GM19035 (cell line): ENCODE measurements around the gene PGA4.
"Not testable (repeated sequence)": the region's sequence is repeated elsewhere in the genome, so short reads cannot be mapped to it uniquely, and the experiment has no call there.

ENCODE experiments used
- ATAC-seq: cut with Tn5 transposase; IDR thresholded peaks from one replicate; pipeline ENCODE4 v1.9.1; 2021; ENCODE audit not compliant: unreplicated experiment

The PGA4 gene

GRCh38 chr11:61203873-61204272 is 18.3 kb upstream of the PGA4 start:
- ATAC-seq, result not testable (repeated sequence)

- ATAC-seq, result not testable (repeated sequence)
These were observed 17.6 kb upstream of the PGA4 start for GRCh38 chr11:61204502-61205059.

DNA sequence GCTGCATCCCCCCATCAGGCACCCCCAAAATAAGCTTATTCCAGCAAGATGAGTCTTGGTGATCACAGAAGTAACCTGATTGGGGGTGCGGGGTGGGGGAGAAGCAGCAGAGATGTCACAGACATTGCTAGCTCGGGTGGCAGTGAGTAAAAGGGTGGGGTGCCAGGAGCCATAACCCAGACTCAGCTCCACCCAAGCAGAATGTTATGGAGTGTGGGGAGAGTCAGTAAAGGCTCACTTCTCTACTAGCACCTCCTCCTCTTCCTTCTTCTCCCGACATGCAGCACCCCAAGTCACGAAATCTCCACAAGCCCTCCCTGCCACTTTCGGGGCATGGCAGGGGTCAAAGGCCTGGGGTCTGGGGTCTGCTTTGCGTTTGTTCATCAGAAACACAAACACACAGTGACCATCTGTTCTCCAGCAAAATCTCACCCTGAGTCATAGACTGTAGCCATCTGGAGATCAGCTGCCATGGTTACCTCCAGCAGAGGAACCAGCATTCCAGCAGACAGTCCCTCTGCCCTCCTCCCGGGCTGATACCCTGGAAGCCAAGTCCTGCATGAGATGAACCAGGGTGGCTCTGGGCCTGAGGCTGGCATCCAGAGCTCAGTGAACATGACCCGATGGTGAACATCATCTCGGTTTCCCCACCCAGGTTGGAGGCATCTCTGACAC is 14.4 kb upstream of the PGA4 start:
- ATAC-seq, result not testable (repeated sequence)

- ATAC-seq, result not testable (repeated sequence)
These were observed 11.5 kb upstream of the PGA4 start for GRCh38 chr11:61210629-61211028.

DNA sequence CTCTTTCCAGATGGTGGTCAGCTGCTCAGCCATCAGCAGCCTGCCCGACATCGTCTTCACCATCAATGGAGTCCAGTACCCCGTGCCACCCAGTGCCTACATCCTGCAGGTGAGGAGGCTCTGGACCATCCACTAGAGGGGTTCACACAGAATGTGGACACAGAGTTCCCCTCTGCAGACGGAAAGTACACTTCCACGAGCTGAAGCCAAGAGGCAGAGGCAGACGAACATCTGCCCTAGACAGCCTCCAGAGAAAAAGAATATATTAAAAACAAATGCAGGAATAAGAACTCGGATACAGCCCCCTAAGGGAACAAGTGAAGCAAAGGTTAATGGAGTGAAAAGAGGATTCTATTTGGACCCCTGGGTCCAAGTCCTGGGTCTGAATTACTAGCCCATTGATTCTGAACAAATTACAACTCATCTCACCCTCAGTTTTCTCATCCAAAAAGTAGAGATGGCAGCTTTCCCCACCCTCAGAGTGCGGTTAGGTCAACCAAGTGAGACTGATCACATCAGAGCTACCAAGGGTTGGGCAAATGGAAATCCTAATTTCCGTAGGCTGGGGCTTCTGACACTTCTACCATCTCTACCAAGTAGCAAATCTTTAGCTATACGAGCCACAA is 10.7 kb upstream of the PGA4 start:
- not testable (repeated sequence) for ATAC-seq

- not testable (repeated sequence) for ATAC-seq
These were observed 9.9 kb upstream of the PGA4 start for GRCh38 chr11:61212202-61212601.

GRCh38 chr11:61213711-61214324 is 8.3 kb upstream of the PGA4 start:
- not testable (repeated sequence) for ATAC-seq

- ATAC-seq, result not testable (repeated sequence)
These were observed 3.8 kb upstream of the PGA4 start for GRCh38 chr11:61218306-61218705.

DNA sequence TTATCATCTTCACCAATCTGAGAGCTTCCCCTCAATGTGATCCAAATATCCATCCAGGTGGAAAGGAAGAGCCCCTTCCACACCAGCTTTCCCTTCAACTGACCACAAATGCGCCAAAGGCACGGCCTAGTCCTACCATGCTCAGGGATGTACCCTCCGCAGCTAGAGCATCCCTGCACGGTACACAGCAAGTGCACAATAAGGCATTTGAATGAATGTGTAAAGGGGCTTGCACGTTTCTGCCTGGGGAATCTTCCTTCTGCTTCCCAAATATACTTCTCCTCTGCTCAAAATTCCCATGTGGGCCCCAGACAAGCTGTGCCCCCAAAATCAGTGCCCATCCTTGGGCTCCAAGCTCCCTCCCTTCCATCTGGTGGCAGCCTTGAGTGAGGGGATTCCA is 3.1 kb upstream of the PGA4 start:
- not testable (repeated sequence) for ATAC-seq

- not testable (repeated sequence) for ATAC-seq
These were observed 545 bp downstream of the PGA4 start for GRCh38 chr11:61222692-61223091.

DNA sequence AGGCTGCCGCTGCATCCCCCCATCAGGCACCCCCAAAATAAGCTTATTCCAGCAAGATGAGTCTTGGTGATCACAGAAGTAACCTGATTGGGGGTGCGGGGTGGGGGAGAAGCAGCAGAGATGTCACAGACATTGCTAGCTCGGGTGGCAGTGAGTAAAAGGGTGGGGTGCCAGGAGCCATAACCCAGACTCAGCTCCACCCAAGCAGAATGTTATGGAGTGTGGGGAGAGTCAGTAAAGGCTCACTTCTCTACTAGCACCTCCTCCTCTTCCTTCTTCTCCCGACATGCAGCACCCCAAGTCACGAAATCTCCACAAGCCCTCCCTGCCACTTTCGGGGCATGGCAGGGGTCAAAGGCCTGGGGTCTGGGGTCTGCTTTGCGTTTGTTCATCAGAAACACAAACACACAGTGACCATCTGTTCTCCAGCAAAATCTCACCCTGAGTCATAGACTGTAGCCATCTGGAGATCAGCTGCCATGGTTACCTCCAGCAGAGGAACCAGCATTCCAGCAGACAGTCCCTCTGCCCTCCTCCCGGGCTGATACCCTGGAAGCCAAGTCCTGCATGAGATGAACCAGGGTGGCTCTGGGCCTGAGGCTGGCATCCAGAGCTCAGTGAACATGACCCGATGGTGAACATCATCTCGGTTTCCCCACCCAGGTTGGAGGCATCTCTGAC is 4.5 kb downstream of the PGA4 start:
- ATAC-seq, result not testable (repeated sequence)

DNA sequence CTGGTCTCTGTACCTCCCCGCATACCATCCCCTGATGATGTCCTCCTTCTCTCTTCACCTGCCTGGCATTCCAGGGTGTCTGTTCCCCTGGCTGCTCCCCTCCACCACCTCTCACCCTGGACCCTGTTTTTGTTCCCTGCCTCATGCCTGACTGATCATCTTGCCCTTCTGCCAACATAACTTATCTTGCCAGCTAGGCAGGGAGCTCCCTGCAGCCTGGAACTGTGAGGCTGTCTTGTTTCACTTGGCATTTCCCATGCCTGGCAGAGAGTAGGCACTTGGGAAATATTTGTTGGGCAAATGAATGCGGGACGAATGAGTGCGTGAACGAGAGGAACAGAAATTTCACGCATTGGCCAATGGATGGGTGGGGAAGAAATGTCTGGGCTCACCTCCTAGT is 7.3 kb downstream of the PGA4 start:
- not testable (repeated sequence) for ATAC-seq

GRCh38 chr11:61231033-61231432 is 8.9 kb downstream of the PGA4 start:
- not testable (repeated sequence) for ATAC-seq

GRCh38 chr11:61231585-61231984 is 9.4 kb downstream of the PGA4 start:
- not testable (repeated sequence) for ATAC-seq

GRCh38 chr11:61232548-61233145 is 10.5 kb downstream of the PGA4 start:
- not testable (repeated sequence) for ATAC-seq

DNA sequence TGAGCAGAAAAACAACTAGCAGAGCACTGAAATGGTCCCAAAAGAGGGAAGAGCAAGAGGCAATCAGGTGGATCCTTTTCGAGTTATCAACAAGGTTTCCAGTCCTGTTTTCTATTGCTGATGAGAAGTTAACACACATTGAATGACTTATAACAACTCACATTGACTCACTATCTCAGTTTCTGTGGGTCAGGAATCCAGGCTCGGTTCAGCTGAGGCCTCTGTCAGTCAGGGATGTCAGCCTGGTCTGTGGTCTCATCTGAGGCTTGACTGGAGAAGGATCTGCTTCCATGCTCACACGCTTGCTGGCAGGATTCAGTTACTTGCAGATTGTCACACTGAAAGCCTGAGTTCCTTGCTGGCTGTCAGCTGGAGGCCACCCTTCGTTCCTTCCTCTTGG is 15.0 kb downstream of the PGA4 start:
- ATAC-seq, result not testable (repeated sequence)

DNA sequence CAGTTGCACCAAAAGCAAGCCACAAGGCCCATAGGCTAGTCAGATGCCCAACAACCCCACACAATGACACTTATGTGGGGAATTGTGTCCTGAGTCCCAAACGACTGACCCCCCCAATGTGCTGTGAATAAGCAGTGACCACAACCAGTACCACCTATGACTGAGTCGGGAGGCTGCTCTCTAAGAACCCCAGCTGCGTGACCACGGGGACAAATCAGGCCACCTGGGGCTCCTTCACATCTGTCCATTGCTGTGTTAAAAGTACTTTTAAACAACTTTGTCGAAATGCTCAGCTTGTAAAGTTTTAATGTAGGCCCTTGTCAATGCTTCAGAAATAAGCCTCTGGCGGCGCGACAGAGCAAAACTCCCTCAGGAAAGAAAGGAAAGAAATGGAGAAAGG is 18.1 kb downstream of the PGA4 start:
- ATAC-seq, result not testable (repeated sequence)

- ATAC-seq, result not testable (repeated sequence)
These were observed 18.7 kb downstream of the PGA4 start, which contains the start of gene PGA5 for GRCh38 chr11:61240875-61241274. Gene PGA5, plus strand, starts transcription at chr11:61241175. Its CDS starts 52 bp downstream, at chr11:61241227.

DNA sequence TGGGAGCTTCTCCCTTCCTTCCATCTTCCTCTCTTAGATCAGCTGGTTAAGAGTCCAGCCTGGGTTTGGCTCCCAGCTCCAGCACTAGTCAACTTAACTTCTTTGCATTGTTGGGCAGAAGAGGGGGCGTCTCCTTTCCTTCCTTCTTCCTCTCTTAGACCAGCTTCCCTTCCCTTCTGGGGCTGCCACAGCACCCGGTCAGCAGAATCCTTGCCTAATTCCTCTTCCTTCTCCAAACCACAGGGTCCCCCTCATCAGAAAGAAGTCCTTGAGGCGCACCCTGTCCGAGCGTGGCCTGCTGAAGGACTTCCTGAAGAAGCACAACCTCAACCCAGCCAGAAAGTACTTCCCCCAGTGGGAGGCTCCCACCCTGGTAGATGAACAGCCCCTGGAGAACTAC is 19.4 kb downstream of the PGA4 start:
- not testable (repeated sequence) for ATAC-seq

- not testable (repeated sequence) for ATAC-seq
These were observed 23.3 kb downstream of the PGA4 start for GRCh38 chr11:61245284-61245964.
